Ishikawa (cell line): Measurements from ENCODE around the gene ZDBF2.

Experiments
- EP300 ChIP-seq: IDR thresholded peaks from 2 replicates; pipeline ENCODE4 v1.6.1; 2012; ENCODE audit warnings: borderline replicate concordance
- FOXM1 ChIP-seq: IDR thresholded peaks from 2 replicates; pipeline ENCODE4 v1.6.1; 2012; ENCODE audit warnings: low read depth, borderline replicate concordance
- RAD21 ChIP-seq: IDR thresholded peaks from 2 replicates; pipeline ENCODE4 v1.6.1; 2012; ENCODE audit warnings: low read depth
- TAF1 ChIP-seq: IDR thresholded peaks from 2 replicates; pipeline ENCODE4 v1.6.1; 2012; ENCODE audit warnings: low read depth, mild to moderate bottlenecking
- TCF12 ChIP-seq: IDR thresholded peaks from 2 replicates; pipeline ENCODE4 v1.6.1; 2012; ENCODE audit warnings: low read depth
- TEAD4 ChIP-seq: IDR thresholded peaks from 2 replicates; pipeline ENCODE4 v1.6.1; 2012
- YY1 ChIP-seq: IDR thresholded peaks from 2 replicates; pipeline ENCODE4 v1.6.1; 2012; ENCODE audit warnings: low read depth
- TF ChIP-seq, protein P1 (sequence below): IDR thresholded peaks from 2 replicates; pipeline ENCODE4 v1.6.1; 2012
- TF ChIP-seq, protein P2 (sequence below): IDR thresholded peaks from 2 replicates; pipeline ENCODE4 v1.6.1; 2012; ENCODE audit warnings: low read depth, mild to moderate bottlenecking
- TF ChIP-seq, protein P3 (sequence below): IDR thresholded peaks from 2 replicates; pipeline ENCODE4 v1.6.1; 2012

DNA sequence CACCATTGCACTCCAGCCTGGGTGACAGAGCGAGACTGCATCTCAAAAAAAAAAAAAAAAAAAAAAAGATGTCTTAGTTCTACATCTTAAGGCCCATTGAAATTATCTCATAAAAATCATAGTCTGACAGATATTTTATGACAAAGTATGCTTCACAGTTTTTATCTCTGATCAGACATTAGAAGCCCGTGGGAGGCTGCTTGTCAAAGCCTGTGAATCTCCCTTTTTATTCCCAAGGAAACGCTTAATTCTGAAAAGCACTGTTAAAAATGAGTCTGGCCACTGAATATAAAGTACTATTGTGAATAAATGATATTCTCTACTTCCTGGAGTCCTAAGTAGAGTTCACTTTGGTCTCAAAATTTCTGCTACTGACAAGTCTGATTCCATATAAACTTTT, 71.1 kb downstream of the ZDBF2 start:
- TF ChIP-seq RAD21 = no peak
- TF ChIP-seq EP300 = no peak
- TF ChIP-seq FOXM1 = no peak
- TF ChIP-seq TEAD4 = no peak
- no peak for TF ChIP-seq TAF1
- TF ChIP-seq, protein P1, sequence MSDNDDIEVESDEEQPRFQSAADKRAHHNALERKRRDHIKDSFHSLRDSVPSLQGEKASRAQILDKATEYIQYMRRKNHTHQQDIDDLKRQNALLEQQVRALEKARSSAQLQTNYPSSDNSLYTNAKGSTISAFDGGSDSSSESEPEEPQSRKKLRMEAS = no peak
- TF ChIP-seq, protein P2, sequence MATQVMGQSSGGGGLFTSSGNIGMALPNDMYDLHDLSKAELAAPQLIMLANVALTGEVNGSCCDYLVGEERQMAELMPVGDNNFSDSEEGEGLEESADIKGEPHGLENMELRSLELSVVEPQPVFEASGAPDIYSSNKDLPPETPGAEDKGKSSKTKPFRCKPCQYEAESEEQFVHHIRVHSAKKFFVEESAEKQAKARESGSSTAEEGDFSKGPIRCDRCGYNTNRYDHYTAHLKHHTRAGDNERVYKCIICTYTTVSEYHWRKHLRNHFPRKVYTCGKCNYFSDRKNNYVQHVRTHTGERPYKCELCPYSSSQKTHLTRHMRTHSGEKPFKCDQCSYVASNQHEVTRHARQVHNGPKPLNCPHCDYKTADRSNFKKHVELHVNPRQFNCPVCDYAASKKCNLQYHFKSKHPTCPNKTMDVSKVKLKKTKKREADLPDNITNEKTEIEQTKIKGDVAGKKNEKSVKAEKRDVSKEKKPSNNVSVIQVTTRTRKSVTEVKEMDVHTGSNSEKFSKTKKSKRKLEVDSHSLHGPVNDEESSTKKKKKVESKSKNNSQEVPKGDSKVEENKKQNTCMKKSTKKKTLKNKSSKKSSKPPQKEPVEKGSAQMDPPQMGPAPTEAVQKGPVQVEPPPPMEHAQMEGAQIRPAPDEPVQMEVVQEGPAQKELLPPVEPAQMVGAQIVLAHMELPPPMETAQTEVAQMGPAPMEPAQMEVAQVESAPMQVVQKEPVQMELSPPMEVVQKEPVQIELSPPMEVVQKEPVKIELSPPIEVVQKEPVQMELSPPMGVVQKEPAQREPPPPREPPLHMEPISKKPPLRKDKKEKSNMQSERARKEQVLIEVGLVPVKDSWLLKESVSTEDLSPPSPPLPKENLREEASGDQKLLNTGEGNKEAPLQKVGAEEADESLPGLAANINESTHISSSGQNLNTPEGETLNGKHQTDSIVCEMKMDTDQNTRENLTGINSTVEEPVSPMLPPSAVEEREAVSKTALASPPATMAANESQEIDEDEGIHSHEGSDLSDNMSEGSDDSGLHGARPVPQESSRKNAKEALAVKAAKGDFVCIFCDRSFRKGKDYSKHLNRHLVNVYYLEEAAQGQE = no peak
- no peak for TF ChIP-seq YY1
- no peak for TF ChIP-seq TCF12
- TF ChIP-seq, protein P3, sequence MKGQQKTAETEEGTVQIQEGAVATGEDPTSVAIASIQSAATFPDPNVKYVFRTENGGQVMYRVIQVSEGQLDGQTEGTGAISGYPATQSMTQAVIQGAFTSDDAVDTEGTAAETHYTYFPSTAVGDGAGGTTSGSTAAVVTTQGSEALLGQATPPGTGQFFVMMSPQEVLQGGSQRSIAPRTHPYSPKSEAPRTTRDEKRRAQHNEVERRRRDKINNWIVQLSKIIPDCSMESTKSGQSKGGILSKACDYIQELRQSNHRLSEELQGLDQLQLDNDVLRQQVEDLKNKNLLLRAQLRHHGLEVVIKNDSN = no peak
